Keratinocyte (primary cell): ENCODE measurements around the gene KRTAP1-4. TPM values are rescaled to one million over a fixed set of nuclear protein-coding genes. Genes with fewer than 3 reads are reported as not detected.

Experiments
- DNase-seq: peaks from one replicate; pipeline ENCODE4 v3.0.0-alpha.2; 2011; ENCODE audit warnings: low read depth, missing footprints, low spot score
- FAIRE-seq: peaks from 2 replicates; lab custom pipeline; 2011; peaks lifted over from hg19 to GRCh38; lab: Jason Lieb, UNC
- H2AFZ ChIP-seq: 2 replicates; pipeline ENCODE4 v1.6.0; 2012; ENCODE audit warnings: low read length, control low read depth, inconsistent platforms; ENCODE audit not compliant: control insufficient read depth
- H3K27ac ChIP-seq: 2 replicates; pipeline ENCODE4 v1.5.1; 2011; ENCODE audit warnings: low read length; ENCODE audit not compliant: control insufficient read depth, insufficient read depth
- H3K27me3 ChIP-seq: 3 replicates; pipeline ENCODE4 v1.6.0; 2011; ENCODE audit warnings: low read length; ENCODE audit not compliant: control insufficient read depth, insufficient read depth; ENCODE audit errors: extremely low read depth
- H3K36me3 ChIP-seq, 2 experiments: 2 replicates in 1 of 2; 3 replicates in 1 of 2; pipeline ENCODE4 v1.5.1; 2011; ENCODE audit warnings: low read length in 2 of 2, mild to moderate bottlenecking in 1 of 2; ENCODE audit not compliant: control insufficient read depth in 2 of 2, insufficient read depth in 2 of 2; ENCODE audit errors: extremely low read depth in 1 of 2
- H3K4me1 ChIP-seq: 3 replicates; pipeline ENCODE4 v1.5.1; 2011; ENCODE audit warnings: low read length; ENCODE audit not compliant: control insufficient read depth, insufficient read depth; ENCODE audit errors: extremely low read depth
- H3K4me2 ChIP-seq: 3 replicates; pipeline ENCODE4 v1.6.0; 2011; ENCODE audit warnings: low read depth, low read length; ENCODE audit not compliant: control insufficient read depth, insufficient read depth; ENCODE audit errors: extremely low read depth
- H3K4me3 ChIP-seq, 3 experiments: fragments of 200-600 bp in 1 of 3; sonication (generic) in 1 of 3; 2 replicates in 2 of 3; 3 replicates in 1 of 3; pipeline ENCODE4 v1.5.1; 2011 to 2016; ENCODE audit warnings: low read length in 3 of 3, mild to moderate bottlenecking in 3 of 3, control low read depth in 2 of 3, inconsistent platforms in 1 of 3, low read depth in 1 of 3, mixed read lengths in 1 of 3, mixed run types in 1 of 3, moderate library complexity in 1 of 3; ENCODE audit not compliant: control insufficient read depth in 2 of 3, insufficient read depth in 2 of 3; ENCODE audit errors: extremely low read depth in 1 of 3
- H3K79me2 ChIP-seq: 2 replicates; pipeline ENCODE4 v1.6.0; 2012; ENCODE audit warnings: low read length; ENCODE audit not compliant: control insufficient read depth, insufficient read depth
- H3K9ac ChIP-seq: 3 replicates; pipeline ENCODE4 v1.6.0; 2011; ENCODE audit warnings: low read length; ENCODE audit not compliant: control insufficient read depth, insufficient read depth; ENCODE audit errors: extremely low read depth
- H3K9me1 ChIP-seq: 3 replicates; pipeline ENCODE4 v1.6.0; 2011; ENCODE audit warnings: low read length; ENCODE audit not compliant: control insufficient read depth, insufficient read depth; ENCODE audit errors: extremely low read depth
- H3K9me3 ChIP-seq: 2 replicates; pipeline ENCODE4 v1.5.1; 2012; ENCODE audit warnings: low read depth, low read length; ENCODE audit not compliant: control insufficient read depth
- H4K20me1 ChIP-seq: 3 replicates; pipeline ENCODE4 v1.6.0; 2011; ENCODE audit warnings: low read length; ENCODE audit not compliant: control insufficient read depth, insufficient read depth; ENCODE audit errors: extremely low read depth
- EZH2 ChIP-seq: IDR thresholded peaks from one replicate; pipeline ENCODE4 v1.6.1; 2012; ENCODE audit warnings: inconsistent platforms, mild to moderate bottlenecking, low read length, moderate library complexity
- dilution Hi-C: fragments of 300-500 bp; cut with MboI; formaldehyde crosslinking; loops from one replicate; pipeline ENCODE4 v1.7.0; 2020; ENCODE audit warnings: low sequenced_read_pairs; ENCODE audit not compliant: extremely low pct_ligation_motif_present
- polyA plus RNA-seq, 5 experiments: library from polyadenylated mRNA; depleted of rRNA in 3 of 5; stranded (reverse) in 3 of 5; stranded (forward) in 1 of 5; unstranded in 1 of 5; fragments of >200 nt; gene quantifications; 1 replicate in 1 of 5; 2 replicates in 3 of 5; 3 replicates in 1 of 5; pipeline versions ENCODE4 v1.2.1 to v1.2.3, GENCODE V29; 2011 to 2012; ENCODE audit warnings: missing spikeins in 2 of 5, low read depth in 1 of 5, low replicate concordance in 1 of 5
- TF ChIP-seq, protein P1 (sequence below), 3 experiments: IDR thresholded peaks in 1 of 3; conservative IDR thresholded peaks in 1 of 3; optimal IDR thresholded peaks in 1 of 3; 2 replicates in 2 of 3; 3 replicates in 1 of 3; pipeline versions ENCODE3 to v1.5.1; 2011; ENCODE audit warnings: low read length in 3 of 3, mild to moderate bottlenecking in 3 of 3, moderate library complexity in 2 of 3, control low read depth in 1 of 3, inconsistent platforms in 1 of 3; ENCODE audit not compliant: insufficient read depth in 2 of 3; ENCODE audit errors: extremely low read depth in 1 of 3

The KRTAP1-4 gene
- polyA plus RNA-seq, 1 donor (not counting 4 experiments of a cell fraction or from before 2014, with no cell fraction given) = not detected

DNA sequence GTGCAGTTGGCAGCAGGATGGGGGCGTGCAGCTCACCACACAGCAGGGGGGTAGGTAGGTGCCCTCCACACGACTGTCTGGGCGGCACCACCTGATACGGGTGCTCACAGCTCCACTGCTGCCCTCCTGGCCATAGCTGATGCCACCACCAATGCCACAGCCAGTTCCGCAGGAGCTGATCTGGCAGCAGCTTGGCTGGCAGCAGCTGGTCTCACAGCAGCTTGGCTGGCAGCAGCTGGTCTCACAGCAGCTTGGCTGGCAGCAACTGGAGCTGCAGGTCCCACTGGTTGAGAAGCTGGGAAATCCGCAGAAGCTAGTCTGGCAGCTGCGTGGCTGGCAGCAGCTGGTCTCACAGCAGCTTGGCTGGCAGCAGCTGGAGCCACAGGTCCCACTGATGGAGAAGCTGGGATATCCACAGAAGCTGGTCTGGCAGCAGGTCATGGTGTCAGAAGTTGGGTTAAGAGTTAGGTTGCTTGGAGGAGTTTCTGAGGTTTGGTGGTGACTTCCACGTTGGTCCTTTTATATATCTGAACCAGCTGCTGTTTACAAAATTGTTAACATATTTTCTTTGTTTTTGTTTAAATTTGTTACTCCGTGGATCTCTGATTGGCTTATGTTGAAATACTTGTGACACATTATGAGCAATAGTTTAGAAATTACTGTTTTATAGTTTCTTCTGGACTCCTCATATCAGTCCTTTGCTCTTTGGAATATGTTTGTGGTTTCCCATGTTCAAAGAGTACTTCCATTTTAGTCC is 3.1 kb downstream of the KRTAP1-4 start, which contains the start of gene KRTAP1-5:
Gene KRTAP1-5, minus strand, starts transcription at position 494 of the 757 bp plus-strand sequence. Its CDS starts 53 bp downstream, at position 441.
- dilution Hi-C loops = no loop called here
- H3K79me2 ChIP-seq = no peaks in the 10 kb centered on the region
- H3K4me1 ChIP-seq = peaks cover 7% of the 10 kb centered on the region
- peak; percentile 70 for FAIRE-seq
- H3K9me1 ChIP-seq = no peaks in the 10 kb centered on the region
- no peak within 1 kb of the TSS for H3K4me3 ChIP-seq
- H3K9ac ChIP-seq = no peak within 1 kb of the TSS
- DNase-seq = no peak
- H3K9me3 ChIP-seq = no peaks in the 10 kb centered on the region
- no peaks in the 10 kb centered on the region for H3K36me3 ChIP-seq
- H3K4me2 ChIP-seq = peak within 1 kb of the TSS; percentile 48
- no peak within 1 kb of the TSS for H3K27ac ChIP-seq
- peak within 1 kb of the TSS; percentile 40 for H2AFZ ChIP-seq
- no peaks in the 10 kb centered on the region for H4K20me1 ChIP-seq
- no peak for TF ChIP-seq EZH2
- TF ChIP-seq, protein P1, sequence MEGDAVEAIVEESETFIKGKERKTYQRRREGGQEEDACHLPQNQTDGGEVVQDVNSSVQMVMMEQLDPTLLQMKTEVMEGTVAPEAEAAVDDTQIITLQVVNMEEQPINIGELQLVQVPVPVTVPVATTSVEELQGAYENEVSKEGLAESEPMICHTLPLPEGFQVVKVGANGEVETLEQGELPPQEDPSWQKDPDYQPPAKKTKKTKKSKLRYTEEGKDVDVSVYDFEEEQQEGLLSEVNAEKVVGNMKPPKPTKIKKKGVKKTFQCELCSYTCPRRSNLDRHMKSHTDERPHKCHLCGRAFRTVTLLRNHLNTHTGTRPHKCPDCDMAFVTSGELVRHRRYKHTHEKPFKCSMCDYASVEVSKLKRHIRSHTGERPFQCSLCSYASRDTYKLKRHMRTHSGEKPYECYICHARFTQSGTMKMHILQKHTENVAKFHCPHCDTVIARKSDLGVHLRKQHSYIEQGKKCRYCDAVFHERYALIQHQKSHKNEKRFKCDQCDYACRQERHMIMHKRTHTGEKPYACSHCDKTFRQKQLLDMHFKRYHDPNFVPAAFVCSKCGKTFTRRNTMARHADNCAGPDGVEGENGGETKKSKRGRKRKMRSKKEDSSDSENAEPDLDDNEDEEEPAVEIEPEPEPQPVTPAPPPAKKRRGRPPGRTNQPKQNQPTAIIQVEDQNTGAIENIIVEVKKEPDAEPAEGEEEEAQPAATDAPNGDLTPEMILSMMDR (optimal IDR thresholded peaks at IDR 0.05 in 1 of 3, IDR thresholded peaks at IDR 0.05 in 1 of 3, conservative IDR thresholded peaks at IDR 0.05 in 1 of 3; ENCODE audit: extremely low read depth in 1 of 3, insufficient read depth in 2 of 3, low read length in 3 of 3) = no peak
- no peaks in the 10 kb centered on the region for H3K27me3 ChIP-seq

GRCh38 chr17:41024697-41025096 is 5.3 kb downstream of the KRTAP1-4 start:
- no peaks in the 10 kb centered on the region for H4K20me1 ChIP-seq
- FAIRE-seq = no peak
- peaks cover 7% of the 10 kb centered on the region for H3K4me1 ChIP-seq

More at GRCh38 chr17:41024697-41025096, 5.3 kb downstream of the KRTAP1-4 start:
- H3K36me3 ChIP-seq = no peaks in the 10 kb centered on the region
- TF ChIP-seq EZH2 = no peak
- TF ChIP-seq, protein P1 (optimal IDR thresholded peaks at IDR 0.05 in 1 of 3, IDR thresholded peaks at IDR 0.05 in 1 of 3, conservative IDR thresholded peaks at IDR 0.05 in 1 of 3; ENCODE audit: extremely low read depth in 1 of 3, insufficient read depth in 2 of 3, low read length in 3 of 3) = no peak
- no peaks in the 10 kb centered on the region for H3K9me3 ChIP-seq
- no peak overlapping the region for H3K9ac ChIP-seq
- H3K27me3 ChIP-seq = no peaks in the 10 kb centered on the region
- no peak overlapping the region for H3K27ac ChIP-seq
- H3K4me2 ChIP-seq = no peak overlapping the region
- no peak overlapping the region for H3K4me3 ChIP-seq
- no peaks in the 10 kb centered on the region for H3K79me2 ChIP-seq
- dilution Hi-C loops = no loop called here
- no peaks in the 10 kb centered on the region for H3K9me1 ChIP-seq
- H2AFZ ChIP-seq = no peak overlapping the region
- DNase-seq = no peak
